Stimulated activated memory B cell treated with anti-CD40 and anti-IgM and Interleukin-4, amounts not matched to agents 10 μg/mL and 1 μg/mL and 100 μg/mL, for 72 hours (primary cell): ENCODE data around the gene CPT2.

Experiments
- ATAC-seq: fragments of 150-1000 bp; cut with Tn5 transposase; 2 replicates; pipeline ENCODE4 v1.10.0; 2021
- H3K27ac Mint-ChIP-seq: one replicate; pipeline ENCODE4 v1.8.0; 2022; ENCODE audit warnings: mild to moderate bottlenecking, mixed read lengths
- H3K27me3 Mint-ChIP-seq: one replicate; pipeline ENCODE4 v1.8.0; 2022; ENCODE audit warnings: mixed read lengths
- H3K36me3 Mint-ChIP-seq: one replicate; pipeline ENCODE4 v1.8.0; 2022; ENCODE audit warnings: mixed read lengths
- H3K4me1 Mint-ChIP-seq: one replicate; pipeline ENCODE4 v1.8.0; 2022; ENCODE audit warnings: mixed read lengths
- H3K4me3 Mint-ChIP-seq: one replicate; pipeline ENCODE4 v1.8.0; 2022; ENCODE audit warnings: mild to moderate bottlenecking, moderate library complexity, mixed read lengths
- H3K9me3 Mint-ChIP-seq: one replicate; pipeline ENCODE4 v1.8.0; 2022; ENCODE audit warnings: mixed read lengths

Gene CPT2

GRCh38 chr1:53257454-53258081 lies 60.9 kb downstream of the CPT2 start:
- Mint-ChIP-seq H3K4me1 (peaks cover 14% of the 10 kb centered on the region), H3K27me3 (no peaks in the 10 kb centered on the region), H3K27ac (peak overlapping the region; percentile 9), H3K4me3 (no peak overlapping the region), H3K36me3 (peaks cover 72% of the 10 kb centered on the region), H3K9me3 (no peaks in the 10 kb centered on the region)
- ATAC-seq = no peak

DNA sequence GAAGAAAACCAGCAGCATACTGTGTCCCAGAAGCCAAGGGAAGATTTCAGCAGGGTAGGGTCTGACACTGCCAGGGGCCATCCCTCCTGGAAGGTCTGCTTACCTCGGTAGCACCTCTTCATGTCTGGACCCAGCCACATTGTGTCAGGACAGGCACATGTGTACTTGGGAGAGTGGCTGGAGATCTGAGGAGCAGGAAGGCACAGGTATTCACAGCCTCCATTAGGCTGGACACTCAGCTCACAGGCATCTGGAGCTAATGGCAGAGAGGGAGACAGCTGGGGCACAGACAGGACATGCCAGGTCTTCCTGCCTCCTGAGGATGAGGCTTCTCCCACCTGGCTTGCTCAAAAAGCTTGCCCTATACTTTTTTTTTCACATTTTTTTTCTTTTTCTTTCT lies 61.6 kb downstream of the CPT2 start:
- Mint-ChIP-seq H3K27ac (peak overlapping the region; percentile 9), H3K4me3 (no peak overlapping the region), H3K9me3 (no peaks in the 10 kb centered on the region), H3K36me3 (peaks cover 74% of the 10 kb centered on the region), H3K27me3 (no peaks in the 10 kb centered on the region), H3K4me1 (peaks cover 14% of the 10 kb centered on the region)
- ATAC-seq = no peak

DNA sequence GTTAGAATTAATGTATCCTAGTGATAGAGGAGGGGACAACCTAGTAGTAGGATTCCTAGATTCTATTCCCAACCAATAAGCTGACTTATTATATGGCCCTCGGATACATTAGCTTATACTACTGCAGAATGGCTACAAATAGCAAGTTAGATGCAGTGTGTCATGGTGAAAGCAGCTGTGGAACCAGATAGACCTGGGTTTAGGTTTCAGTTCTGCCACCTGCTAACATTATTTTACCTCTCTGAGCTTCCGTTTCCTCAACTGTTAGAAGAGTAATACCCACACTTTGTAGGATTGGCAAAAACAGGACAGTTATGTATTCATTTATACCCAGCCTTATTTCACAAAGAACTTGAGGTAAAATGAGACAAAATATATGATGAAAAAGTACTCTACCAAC lies 63.3 kb downstream of the CPT2 start:
- ATAC-seq = peak; percentile 71
- Mint-ChIP-seq H3K9me3 (no peaks in the 10 kb centered on the region), H3K4me3 (no peak overlapping the region), H3K27ac (peak overlapping the region; percentile 31), H3K36me3 (peaks cover 73% of the 10 kb centered on the region), H3K4me1 (peaks cover 14% of the 10 kb centered on the region), H3K27me3 (no peaks in the 10 kb centered on the region)

DNA sequence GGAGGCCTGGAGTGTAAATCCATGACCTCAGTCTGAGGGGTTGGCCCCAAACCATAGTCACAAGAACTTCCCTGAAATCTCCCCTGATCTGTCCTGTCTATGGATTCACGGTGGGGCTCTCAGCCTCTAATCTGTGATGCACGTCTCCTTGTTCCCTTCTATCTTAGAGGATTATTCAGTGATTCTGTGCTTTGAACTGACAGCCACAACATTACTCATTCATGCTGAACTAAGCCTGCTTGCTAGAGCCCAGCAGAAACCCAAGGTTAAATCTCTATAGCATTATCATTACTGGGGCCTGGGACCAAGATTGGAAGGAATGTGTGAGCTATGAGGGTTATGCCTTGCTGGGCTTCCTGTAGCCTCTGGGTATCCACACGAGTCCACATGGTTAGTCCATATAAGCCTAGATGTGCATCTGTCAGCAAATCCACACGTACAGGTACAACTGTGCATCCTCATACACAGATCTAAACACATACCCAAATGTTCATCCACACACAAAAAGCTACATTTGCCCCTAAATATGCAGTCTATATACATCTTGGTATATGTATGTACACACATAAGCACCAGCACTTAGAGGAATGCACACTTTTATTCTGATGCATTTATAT lies 64.1 kb downstream of the CPT2 start:
- peak overlapping the region; percentile 31 for H3K27ac Mint-ChIP-seq
- H3K4me1 Mint-ChIP-seq = peaks cover 14% of the 10 kb centered on the region
- no peak overlapping the region for H3K4me3 Mint-ChIP-seq

GRCh38 chr1:53262000-53262399 lies 65.4 kb downstream of the CPT2 start:
- Mint-ChIP-seq H3K4me3 (no peak overlapping the region), H3K36me3 (peaks cover 83% of the 10 kb centered on the region), H3K27ac (no peak overlapping the region), H3K9me3 (no peaks in the 10 kb centered on the region), H3K4me1 (peaks cover 14% of the 10 kb centered on the region), H3K27me3 (no peaks in the 10 kb centered on the region)
- ATAC-seq = no peak

More for the DNA sequence above, 64.1 kb downstream of the CPT2 start:
- peaks cover 81% of the 10 kb centered on the region for H3K36me3 Mint-ChIP-seq
- no peak for ATAC-seq
- H3K27me3 Mint-ChIP-seq = no peaks in the 10 kb centered on the region
- no peaks in the 10 kb centered on the region for H3K9me3 Mint-ChIP-seq
